DMS 273 (cell line): ENCODE measurements around the gene ACOT8.
"Not testable (repeated sequence)": the region's sequence is repeated elsewhere in the genome, so short reads cannot be mapped to it uniquely, and the experiment has no call there.

Experiments
- DNase-seq: peaks from one replicate; lab custom pipeline; 2025; ENCODE audit not compliant: unreplicated experiment; lab: John Stamatoyannopoulos, UW

ACOT8 gene

DNA sequence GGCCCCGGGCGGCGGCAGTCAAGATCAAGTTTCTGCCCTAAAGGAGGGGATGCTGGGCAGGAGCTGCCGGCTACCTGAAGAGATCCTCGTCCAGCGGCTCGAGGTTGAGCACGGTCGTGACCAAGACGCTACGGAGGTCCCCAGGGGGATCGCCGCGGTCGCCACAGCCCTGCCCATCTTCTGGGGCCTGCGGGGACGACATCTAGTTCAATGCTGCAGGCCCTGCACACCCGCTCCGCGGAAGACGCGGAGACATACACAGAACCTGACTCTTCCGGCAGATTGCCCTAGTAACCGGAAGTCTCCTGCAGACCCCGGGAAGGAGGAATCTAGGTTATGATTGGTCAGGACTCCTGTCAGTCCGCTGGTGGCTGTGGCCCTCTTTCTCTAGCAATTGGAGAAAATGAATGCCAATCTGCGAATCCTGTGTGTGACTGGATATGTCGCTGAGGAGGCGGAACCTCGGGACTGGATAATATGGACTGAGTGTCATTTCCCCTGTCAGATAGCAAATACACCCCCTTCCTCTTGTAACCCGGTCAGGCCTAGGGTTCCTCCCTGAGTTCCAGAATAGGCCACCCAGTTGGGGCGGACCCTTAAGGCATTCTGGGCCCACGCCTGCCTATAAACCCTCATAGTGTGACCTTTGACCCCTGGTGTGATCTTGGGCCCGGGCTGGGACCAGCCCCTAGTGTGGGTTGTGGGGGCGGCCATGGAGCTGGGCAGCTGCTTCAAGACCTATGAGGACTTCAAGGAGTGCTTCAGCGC, at the start of gene ACOT8, which contains the start of gene ZSWIM3:
TSS of gene ACOT8 (minus strand) at position 279 of the 768 bp plus-strand sequence. CDS start at position 202, 77 bp downstream.
TSS of gene ZSWIM3 (plus strand) at position 501 of the 768 bp plus-strand sequence. CDS start at position 713, 212 bp downstream.
- peak; percentile 100 for DNase-seq

DNA sequence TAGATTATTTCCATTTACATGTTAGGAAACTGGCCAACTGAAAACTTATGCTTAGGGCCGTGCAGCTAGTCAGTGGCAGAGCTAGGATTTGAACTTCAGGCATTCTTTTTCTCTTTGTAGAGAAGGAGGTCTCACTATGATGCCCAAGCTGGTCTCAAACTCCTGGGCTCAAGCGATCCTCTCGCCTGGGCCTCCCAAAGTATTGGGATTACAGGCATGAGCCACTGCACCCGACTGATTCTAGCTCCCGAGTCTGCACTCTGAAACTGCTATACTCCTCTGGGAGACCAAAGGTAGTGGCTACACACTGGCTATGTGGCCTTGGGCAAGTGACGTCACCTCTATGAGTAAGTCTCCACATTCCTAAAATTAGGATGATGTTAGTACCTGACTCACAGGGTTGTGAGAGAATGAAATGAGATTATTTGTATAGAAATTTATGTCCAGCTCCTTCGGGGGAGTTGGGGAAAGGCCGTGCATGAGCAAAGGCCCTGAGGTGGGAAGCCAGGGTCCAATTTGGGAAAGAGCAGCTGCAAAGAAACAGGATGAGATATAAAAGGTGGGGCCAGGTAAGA, 48.4 kb upstream of the ACOT8 start:
- DNase-seq: no peak

DNA sequence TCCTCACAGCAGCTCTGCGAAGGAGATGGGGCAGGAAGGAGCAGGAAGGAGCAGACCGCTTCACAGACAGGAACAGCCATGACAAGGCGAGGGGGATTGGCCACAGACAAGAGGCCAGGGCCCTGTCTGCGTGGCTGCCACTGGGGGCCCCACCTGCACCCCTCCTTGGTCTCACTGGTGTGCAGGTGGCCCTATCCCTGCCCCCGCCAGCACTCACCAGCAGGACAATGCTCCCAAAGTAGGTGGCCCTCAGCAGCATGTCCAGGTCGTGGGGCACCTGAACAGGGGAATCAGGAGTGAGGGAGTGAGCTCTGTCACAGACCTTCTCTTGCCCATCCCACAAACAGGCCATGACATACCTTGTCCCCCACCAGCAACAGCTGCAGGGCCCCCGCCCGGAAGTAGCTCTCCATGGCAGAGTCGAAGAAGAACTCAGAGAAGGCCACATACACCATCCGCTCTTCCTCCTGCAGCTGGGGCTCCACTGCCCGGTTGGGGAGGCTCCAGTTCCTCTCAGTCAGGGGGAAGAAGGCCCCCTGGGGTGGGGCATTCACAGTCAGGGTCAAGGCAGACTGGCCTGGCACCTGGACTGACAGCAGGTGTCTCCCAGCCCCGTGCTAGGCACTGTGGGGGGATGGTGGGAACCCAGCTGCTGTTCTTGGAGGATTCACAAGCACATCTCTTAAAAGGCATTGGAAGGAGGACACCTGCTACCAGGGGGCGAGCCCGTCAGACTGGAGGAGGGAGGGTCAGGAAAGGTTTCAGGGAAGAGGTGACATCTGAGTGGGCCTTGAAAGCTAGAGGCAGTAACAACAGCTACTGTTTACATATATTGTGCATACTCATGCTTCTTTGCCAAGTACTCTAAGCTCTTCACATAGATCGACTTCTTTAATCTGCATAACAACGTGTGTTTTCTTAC, 47.7 kb upstream of the ACOT8 start:
- no peak for DNase-seq

DNA sequence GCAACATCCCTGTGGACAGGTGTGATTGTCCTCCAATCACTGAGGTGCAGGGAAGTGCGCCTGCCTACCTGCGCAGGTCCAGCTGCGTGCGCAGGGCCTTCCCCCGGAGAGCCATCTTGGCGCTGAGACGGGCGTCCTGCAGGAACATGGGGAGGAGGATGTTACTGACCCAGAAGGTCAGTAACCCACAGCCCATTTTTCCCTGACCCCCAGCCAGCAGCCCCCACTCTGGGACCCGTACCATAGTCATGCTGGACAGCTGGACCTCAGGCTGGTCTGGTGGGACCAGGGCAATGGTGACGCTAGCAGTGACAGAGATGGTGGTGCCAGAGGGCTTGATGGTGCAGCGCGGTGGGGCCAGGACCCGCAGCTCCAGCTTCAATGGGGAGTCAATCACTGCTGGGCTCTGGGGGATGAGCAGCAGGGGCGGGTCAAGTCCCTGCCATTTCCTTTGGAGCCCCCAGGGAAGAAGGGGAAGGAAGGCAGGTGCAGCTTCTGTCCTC, 45.1 kb upstream of the ACOT8 start:
- DNase-seq: no peak

DNA sequence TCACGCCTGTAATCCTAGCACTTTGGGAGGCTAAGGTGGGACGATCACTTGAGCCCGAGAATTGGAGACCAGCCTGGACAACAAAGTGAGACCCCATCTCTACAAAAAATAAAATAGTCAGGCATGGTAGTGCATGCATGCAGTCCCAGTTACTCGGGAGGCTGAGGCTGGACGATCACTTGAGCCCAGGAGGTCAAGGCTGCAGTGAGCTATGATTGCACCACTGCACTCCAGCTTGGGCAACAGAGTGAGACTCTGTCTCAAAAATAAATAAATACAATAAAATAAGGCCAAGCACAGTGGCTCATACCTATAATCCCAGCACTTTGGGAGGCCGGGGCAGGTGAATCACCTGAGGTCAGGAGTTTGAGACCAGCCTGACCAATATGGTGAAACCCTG, 44.1 kb upstream of the ACOT8 start:
- DNase-seq: not testable (repeated sequence)

DNA sequence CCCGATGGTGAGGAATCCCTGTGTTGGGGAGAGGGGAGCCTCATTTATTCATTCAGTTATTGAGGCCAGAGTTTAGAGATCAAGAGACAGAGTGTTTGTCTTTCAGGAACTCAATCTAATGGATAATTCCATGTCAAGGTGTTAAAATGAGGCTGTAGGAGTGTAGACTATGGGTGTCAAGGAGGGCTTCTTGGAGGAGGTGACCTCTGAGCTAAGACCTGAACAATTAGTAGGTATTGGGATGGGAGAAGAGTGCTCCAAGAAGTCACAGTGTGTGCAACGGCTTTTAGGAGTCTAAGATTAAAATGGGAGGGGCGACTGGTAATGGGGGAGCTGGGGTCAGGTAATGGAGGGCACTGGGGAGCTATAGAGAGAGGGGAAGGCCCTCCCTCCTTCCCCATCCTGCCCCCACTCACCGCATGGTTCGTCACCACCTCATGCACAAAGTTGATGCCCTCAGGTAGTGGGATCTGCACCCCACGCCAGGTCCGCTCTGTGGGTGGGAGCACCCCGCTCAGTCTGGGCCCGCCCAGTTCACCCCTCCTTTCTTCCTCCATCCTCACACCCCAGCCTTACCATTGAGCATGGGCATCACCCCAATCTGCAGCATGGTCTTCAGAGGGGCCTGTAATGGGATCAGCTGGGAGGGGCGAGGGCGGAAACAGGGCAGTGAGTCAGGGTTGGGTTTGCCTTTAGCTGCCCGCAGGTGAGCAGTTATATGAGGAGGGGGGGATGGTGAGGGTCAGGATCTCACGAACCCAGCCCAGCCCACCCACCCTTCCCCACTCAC, 42.0 kb upstream of the ACOT8 start:
- no peak for DNase-seq

DNA sequence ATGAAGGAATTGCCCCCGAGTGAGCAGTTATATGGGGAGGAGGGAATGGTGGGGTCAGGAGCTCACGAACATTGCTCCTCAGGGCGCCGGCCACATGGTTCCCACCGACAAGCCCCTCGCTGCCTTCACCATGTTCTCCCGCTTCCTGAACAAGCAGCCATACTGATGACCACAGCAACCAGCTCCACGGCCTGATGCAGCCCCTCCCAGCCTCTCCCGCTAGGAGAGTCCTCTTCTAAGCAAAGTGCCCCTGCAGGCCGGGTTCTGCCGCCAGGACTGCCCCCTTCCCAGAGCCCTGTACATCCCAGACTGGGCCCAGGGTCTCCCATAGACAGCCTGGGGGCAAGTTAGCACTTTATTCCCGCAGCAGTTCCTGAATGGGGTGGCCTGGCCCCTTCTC, 41.1 kb upstream of the ACOT8 start:
- no peak for DNase-seq

DNA sequence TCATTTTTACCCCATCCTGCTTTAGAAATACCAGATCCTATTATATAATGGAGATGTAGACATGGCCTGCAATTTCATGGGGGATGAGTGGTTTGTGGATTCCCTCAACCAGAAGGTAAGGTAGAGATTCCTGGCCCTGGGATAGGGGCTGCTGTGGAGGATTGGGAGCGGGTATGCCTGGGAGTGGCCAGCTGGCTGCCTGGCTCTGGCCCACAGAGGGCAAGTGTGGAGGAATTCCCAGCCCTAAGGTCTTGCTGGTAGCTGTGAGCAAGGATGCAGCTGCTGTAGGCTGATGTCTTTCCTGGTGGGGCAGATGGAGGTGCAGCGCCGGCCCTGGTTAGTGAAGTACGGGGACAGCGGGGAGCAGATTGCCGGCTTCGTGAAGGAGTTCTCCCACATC, 40.5 kb upstream of the ACOT8 start:
- DNase-seq: no peak

DNA sequence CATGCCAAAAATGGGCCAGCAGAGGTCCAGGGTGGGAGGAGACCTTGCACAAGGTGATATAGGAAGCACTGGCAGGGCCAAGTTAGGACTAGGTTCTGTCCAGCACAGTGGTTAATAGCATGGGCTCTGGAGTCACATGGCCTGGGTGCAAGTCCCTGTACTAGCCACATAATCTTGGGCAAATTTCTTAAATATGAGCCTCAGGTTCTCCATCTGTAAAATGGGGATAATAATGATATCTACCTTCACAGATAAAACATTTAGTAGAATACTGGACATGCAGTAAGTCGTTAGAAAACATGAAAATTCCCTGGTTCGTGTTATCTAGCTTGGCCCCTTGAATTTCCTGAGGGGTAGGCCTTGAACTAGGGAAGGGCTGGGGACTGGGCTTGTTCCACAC, 40.1 kb upstream of the ACOT8 start:
- DNase-seq: no peak

DNA sequence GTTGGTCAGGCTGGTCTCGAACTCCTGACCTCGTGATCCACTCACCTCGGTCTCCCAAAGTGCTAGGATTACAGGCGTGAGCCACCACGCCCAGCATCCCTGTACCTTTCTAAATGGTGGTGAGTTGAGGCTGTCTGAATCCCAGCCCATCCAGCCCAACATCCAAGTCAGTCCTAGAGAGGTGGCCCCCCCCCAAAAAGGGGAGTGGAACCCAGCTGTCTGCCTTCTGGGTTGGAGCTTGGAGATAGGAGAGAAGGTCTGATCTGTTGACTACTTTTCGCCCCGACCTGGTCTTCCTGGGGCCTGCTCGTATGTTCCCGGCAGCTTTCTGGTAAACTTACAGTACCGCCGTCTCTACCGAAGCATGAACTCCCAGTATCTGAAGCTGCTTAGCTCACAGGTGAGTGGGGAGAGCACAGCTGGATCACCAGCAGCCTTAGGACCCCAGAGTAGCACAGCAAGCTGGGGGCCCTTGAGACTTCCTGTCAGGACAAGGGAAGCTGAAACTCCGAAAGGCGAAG, 39.5 kb upstream of the ACOT8 start:
- no peak for DNase-seq

DNA sequence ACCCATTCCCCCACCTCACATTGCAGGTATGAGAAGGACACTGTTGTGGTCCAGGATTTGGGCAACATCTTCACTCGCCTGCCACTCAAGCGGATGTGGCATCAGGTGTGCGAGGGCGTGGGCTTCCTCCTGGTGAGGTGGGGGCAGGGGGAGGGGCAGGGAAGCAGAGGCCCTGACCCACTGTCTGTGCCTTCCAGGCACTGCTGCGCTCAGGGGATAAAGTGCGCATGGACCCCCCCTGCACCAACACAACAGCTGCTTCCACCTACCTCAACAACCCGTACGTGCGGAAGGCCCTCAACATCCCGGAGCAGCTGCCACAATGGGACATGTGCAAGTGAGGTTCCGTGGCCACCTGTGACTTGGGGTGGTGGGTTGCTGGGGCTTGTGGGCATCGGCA, 37.6 kb upstream of the ACOT8 start:
- no peak for DNase-seq

DNA sequence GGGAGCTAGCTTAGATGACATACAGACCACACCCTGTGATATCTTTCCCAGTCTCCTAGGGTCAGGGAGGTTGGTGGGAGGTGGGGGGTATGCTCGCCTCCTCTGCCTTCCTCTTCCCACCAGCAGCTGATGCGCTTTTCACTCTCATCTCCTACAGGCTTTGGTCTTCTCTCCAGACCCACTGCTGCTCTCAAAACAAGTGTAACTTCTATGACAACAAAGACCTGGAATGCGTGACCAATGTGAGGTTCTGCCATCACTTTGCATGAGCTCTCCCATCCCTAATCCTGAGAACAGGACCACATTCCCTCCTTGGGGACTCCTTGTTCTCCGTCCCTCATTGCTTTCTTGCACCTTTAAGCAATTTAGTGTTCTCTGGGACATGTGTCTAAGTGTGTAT, 36.6 kb upstream of the ACOT8 start:
- DNase-seq: no peak

DNA sequence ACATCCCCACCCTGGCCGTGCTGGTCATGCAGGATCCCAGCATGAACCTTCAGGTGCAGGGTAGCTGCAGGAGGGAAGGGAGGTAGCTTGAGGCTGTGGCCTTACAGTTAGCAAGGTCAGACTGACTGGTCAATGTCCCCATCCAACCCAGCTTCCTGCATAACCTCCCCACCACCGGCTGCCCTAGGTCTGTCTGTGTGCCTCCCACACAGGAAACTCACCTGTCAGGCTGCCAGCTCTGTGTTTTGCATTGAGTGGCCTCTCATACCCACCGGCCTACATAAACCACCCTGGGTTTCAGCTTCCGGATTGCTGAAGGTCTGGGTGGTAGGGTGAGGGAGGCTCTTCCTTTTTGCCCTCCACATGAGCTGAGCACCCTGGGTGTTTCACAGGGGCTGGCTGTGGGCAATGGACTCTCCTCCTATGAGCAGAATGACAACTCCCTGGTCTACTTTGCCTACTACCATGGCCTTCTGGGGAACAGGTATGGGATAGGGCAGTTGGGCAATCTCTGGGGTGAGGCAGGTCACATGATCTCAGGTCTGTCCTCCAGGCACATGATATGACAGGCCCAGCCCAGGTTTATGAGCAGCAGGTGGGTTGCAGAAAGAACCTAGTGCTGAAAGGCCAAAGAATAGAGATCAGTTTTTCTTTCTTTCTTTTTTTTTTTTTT, 35.8 kb upstream of the ACOT8 start:
- DNase-seq: no peak

DNA sequence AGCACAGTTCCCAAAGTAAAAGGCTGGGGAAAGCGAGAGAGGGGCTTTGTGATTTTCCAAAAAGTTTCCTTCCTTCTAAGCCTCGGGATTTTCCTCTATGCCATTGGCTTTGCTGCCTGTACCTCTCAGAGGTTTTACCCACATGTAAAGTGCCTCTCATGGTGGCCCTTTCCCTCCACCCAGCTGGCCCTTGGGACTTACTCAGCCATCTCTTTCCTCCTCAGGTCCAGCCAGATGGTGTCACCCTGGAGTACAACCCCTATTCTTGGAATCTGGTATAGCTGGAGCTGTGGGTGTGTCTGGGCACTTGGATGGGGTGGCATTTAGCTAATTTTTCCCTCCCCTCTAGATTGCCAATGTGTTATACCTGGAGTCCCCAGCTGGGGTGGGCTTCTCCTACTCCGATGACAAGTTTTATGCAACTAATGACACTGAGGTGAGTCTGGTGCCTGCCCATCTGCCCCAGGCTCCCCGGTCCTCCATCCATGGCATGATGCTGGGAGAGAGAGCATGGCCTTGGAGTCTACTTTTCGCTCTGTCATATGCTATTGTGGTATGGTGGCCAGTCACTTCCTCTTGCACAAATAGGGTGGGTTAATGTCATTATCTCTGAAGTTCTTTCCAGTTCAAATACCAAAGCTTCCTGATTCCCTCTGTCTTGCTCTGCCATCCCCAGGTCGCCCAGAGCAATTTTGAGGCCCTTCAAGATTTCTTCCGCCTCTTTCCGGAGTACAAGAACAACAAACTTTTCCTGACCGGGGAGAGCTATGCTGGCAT, 35.0 kb upstream of the ACOT8 start:
- DNase-seq: peak; percentile 56

DNA sequence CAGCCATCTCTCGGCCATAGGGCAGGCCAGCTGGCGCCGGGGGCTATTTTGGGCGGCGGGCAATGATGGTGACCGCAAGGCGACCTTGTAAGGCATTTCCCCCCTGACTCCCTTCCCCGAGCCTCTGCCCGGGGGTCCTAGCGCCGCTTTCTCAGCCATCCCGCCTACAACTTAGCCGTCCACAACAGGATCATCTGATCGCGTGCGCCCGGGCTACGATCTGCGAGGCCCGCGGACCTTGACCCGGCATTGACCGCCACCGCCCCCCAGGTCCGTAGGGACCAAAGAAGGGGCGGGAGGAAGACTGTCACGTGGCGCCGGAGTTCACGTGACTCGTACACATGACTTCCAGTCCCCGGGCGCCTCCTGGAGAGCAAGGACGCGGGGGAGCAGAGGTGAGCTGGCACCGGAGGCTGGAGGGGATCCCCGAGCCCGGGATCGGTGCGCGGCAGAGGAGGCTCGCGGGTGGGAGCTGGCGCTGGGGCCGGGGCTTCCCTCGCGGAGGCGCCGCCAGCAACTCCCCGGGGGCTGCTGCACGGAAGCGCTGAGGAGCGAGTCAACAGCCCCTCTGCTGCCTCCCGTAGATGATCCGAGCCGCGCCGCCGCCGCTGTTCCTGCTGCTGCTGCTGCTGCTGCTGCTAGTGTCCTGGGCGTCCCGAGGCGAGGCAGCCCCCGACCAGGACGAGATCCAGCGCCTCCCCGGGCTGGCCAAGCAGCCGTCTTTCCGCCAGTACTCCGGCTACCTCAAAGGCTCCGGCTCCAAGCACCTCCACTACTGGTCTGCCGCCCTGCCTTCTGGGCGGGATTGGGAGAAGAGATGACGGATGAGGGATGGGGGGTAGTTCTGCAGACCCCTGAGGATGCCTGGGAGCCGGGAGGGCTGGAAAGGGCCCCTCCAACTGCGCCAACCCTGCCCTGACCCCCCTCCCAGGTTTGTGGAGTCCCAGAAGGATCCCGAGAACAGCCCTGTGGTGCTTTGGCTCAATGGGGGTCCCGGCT, 34.1 kb upstream of the ACOT8 start, which contains the start of the genes CTSA and NEURL2:
TSS of gene CTSA (plus strand) at position 351 of the 999 bp plus-strand sequence. CDS start at position 585, 234 bp downstream.
TSS of gene NEURL2 (minus strand) at position 224 of the 999 bp plus-strand sequence. CDS start at position 7, 217 bp downstream.
- DNase-seq: peak; percentile 96

DNA sequence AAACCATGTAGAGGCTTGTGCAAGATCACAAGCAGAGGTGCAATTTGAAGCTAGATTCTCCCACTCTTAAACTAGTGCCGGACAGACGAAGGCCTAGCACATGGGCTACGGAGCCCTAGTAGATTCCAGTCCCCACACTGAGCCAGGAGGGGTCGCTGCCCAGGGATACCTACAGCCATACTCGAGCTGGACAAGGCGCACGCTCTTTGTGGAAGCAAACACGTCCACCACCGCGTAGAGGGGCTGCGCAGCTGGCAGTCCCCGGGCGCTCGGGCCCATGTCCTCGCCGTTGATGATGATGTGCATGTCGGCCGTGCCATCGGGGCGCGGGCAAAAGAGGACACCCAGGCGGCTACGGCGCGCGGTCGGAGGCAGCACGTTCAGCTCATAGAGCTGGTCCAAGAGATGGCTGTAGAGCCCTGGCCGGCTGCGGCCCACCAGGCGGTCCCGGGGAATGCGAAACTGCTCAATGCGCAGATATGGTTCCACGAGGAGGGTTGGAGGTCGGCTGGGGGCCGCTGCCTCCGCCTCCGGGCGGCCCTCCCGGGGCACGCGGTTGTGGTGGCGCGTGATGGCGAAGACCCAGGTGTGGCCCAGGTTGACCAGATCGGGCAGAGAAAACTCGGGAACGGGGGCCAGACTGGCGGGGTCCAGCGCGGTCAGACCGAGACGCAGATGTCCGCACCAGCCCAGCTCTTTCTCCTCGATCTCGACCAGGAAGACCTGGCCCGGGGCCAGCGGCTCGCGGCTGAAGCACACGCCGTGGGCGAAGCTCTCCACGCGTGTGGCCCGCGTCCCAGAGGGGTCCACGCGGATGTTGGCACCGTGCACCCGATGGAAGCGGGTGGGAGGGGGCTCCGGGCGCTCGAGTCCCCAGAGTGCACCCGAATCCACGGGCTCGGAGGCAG, 33.1 kb upstream of the ACOT8 start:
- peak; percentile 69 for DNase-seq

DNA sequence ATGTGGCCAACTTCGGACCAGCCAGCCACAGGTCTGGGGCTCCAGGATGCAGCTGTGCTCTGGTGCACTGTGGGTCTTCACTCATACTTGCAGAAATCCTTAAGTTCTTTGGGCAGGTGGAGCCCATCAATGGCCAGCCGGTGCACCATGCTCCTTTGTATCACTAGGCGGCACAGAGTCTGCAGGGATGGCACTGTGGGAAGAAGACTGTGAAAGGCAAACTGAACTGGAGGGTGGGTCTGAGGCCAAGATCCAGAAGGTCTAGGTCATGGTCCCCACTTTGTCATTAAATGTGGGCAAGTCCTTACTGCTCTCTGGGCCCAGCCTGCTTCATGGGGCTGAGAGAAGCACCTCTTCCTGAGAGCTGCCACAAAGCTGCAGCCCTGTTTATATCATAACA, 31.5 kb upstream of the ACOT8 start:
- DNase-seq: no peak
